Fibroblast of skin of right biceps (primary cell): ENCODE results near the gene MED12L.
"Not testable (repeated sequence)": the region's sequence is repeated elsewhere in the genome, so short reads cannot be mapped to it uniquely, and the experiment has no call there.

ENCODE experiments used
- DNase-seq: peaks from one replicate; pipeline ENCODE4 v3.0.0-alpha.2; 2013

The MED12L gene

DNA sequence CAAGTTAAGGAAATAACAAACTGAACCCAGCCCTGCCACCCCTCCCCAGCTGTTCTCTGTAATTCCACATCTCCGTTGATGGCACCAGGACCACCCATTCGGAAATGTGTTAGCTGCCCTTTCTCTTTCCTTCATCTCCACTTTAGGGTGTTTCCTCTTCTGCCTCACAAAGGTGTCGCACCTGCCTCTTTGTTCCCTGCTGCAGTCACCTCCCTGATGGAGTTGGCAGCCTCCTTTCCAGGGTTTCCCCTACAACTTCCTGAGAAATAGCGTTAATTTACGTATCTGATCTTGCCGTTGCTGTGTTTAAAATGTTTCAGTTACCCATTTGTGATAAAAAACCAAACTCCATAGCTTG is 60.2 kb downstream of the MED12L start:
- no peak for DNase-seq

DNA sequence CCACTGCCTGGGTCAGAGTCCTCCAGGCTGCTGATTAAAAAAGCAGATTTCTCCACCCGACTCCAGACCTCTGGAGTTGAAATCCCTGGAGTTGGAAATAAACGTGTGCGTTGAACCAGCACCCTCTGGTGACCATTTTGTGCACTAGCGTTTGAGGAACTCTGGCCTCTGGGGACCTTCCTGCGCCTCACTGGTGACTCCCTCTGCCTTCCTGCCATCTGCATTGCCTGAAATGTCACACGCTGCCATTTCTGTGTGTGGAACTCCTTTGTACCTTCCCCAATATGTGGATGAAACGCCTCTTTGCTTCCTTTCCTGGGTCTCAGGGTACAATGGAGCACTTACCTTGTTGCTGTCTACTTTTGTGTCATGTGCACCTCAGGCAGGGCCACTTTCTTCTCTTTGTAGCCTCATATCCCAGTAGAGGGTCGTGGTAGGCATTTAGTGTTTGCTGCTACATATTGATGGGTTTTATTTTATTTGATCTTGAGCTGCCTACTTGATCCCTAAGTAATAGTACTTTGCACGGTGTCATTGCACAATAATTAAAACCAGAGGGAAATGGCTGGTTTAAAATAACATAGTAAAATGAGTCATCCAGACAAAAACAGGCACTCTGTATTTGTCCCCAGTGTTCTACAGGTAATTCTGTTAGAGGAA is 60.7 kb downstream of the MED12L start:
- DNase-seq = peak; percentile 76

DNA sequence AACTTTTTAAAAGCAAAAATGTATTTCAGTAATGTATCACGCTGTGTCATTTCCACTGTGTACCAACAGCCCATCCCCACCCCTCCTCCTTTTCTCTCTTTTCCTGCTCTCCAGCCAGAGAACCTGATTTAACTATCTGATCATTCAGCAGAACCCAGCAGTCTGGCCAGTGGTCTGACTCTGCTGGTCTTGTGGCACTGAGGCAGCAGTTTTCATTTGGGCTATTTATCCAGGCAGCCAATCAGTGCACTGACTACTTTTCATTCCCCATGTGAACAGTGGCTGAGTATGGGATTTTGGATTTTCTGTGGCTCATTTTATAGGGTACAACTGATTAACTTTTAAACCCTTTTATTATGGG is 61.2 kb downstream of the MED12L start:
- no peak for DNase-seq

DNA sequence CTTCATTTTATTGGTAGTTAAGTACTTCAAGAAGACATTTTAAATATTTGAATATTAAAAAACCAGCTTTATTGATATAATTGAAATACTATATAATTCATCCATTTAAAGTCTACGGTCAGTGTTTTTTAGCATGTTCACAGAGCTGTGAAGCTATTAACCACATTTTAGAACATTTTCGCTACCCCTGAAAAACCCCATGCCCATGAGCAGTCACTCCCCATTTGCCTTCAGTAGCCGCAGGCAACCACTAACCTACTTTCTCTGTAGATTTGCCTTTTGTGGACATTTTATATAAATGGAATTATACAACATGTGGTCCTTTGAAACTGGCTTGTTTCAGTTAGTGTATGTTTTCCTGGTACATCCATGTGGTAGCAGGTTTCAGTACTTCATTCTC is 61.8 kb downstream of the MED12L start:
- no peak for DNase-seq

DNA sequence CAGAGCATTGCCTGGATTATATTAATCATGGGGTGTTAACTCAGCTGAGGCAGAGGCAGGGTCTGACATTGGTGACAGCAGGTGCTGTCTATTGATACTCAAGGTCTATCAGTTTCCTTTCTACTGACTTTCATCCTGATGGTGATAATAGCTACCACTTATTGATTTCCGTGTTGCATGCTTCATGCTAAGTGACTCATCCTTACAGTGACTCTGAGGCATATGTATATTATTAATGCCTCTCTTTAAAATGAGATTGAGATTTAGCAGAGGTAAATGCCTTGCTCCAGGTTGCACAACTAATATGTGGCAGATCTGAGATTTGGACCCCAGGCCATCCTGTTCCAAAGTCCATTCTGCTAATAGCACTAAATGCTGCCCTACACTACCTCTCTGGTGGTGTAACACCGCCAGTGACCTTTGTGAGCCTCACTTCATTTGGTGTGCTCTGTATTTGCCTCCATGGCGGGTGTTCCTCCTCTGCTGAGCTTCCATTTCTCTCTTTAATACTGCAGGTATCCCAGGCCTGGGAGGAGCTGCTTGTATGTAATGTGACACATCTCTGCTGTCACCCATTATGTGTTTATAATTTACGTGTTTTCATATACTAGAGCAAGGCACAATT is 67.1 kb downstream of the MED12L start:
- DNase-seq = no peak

DNA sequence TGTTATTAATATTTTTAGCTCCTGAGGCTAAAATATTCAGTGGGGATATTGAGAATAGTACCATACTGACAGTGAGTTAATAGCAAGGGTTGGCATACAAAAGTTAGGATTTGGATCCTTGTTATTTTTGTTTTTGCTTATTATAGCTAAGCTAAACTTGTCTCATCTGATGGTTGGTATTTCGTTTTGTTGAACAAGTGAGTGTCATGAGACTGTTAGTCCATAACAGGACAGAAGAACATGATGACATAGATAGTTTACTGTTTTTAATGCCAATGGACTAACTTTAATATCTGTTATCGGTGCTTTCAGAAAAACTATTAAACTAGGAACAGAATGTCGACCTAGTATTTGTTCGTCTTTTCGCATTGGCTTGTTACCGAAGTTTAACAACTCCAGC is 69.1 kb downstream of the MED12L start:
- DNase-seq = no peak

DNA sequence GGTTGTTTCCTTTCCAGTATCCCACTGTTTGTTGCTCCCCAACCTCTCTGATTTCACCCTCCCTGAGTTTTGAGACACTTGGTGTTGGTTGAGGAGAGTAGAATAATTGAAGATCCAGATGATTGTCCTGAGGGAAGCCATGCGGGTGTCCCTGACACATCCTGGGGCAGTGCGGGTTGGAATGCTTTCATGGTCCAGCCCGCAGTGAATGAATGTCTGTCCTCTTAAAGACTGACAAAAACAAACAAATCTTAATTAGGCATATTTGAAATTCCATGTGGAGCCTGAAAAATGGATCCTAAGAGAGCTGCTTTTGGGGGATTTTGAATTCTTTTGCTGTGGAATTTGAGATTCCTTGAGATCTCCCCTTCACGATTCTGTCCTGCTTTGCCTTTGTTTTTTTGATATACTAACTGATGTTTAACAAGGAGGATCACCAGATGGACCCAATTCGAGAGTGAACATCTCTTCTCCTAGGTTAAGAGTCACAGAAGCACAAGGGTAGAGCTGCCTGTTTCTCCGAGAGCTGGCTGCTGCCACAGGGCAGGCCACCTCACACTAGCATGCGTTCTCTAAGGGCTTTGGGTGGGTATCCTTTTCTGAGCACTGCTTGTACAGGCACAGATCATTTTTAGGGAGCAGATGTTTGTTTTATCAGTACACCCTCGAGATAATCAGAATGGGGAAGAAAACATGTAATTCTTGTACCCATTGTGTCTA is 70.1 kb downstream of the MED12L start:
- peak; percentile 17 for DNase-seq

DNA sequence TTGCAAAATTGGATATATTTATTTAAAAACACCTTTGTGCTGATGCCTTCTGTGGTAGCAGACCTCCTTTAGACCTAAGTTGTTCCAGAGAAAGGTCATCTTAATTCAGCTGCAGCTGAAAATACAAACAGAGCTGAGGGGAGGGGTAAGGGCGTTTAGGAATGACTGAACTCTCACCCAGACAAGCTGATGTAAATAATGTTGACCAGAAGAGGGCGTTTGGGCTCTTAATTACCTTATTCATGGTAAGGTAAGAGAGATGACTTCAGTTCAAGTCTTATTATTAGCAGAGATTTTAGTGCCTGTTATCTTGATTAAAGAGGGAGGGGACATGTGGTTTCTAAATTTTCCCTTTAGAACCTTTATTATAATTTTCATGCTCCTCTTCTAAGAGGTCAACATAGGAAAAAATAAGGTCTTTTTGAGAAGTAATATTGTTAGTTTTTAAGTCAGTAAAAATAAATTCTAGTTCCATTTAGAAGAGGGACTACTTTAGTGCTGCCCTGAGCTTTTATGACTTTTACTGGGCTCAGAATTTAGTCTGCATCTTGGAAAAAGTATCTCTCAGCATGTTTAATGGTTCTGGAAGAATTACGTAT is 71.3 kb downstream of the MED12L start:
- peak; percentile 61 for DNase-seq

DNA sequence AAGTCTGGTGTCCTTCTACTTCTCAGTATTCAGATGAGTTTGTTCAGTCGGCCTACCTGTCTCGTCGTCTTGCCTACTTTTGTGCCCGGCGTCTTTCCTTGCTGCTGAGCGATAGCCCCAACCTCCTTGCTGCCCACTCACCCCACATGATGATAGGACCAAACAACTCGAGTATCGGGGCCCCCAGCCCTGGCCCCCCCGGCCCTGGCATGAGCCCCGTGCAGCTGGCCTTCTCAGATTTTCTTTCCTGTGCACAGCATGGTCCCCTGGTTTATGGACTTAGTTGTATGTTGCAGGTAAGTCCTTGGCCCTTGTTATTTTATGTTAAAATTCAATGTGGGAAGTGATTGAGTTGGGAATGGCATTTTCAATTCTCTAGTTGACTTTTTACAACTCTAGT is 74.3 kb downstream of the MED12L start:
- no peak for DNase-seq

DNA sequence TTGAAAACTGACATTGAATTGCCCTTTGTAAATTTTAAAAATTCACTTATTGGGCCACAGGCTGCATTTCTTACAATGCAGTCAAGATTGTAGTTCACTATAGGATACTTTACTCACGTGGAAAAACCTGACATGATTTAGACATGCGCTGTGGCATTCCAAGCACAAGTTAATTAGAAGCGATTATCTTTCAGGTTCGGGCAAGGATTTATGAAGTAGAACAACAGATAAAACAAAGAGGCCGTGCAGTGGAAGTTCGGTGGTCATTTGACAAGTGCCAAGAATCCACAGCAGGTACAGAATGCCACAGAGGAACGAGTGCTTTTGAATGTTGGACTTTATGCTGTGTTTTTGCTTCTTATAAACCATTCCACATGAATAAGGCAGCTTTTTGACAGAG is 79.8 kb downstream of the MED12L start:
- DNase-seq = no peak

DNA sequence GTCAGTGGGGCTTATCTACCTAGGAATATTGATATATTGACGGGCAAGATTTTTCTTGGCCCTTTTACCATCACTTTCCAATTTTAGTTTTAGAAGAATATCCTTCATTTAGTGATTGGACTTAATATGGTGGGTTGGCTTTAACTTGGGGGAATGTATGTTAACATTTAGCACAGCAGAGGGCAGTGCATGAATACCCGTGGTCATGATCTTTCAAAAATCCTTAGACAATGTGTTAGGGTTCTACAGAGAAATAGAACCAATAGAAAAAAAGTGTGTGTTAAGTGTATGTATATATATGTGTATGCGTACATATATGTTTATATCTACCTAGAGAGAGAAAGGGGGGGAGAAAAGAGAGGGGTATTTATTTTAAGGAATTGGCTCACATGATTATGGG is 80.7 kb downstream of the MED12L start:
- DNase-seq = no peak

DNA sequence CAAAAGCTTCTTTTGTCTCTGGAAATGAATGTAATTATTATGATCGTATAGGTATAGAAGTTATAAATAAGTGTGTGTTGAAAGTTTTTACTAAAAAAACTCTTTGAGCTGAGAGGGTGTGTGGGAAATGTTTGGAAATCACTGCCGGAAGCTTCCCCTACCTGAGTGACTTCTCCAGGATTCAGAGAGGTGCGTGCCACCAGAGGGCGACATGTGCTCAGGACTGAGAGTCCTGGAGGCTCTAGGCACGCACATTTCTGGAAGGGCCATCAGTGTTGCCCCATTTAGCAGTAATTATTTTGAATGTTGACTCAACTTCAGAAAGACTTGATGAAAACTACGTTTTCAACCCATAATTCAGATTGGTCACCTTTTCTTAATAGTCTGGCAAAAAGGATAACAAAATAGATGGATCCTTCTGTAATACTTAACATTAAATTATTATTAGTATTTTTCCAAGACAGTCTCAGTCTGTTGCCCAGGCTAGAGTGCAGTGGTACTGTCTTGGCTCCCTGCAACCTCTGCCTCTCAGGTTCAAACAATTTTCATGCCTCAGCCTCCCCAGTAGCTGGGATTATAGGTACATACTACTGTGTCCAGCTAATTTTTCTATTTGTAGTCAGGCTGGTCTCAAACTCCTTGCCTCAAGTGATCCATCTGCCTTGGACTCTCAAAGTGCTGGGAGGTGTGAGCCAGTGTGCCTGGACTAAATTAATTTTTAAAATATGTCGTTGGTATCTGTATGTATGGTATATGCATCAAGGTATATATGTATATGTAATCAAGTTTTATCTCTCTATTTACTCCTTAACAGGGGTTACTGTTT is 83.0 kb downstream of the MED12L start:
- DNase-seq = peak; percentile 75

DNA sequence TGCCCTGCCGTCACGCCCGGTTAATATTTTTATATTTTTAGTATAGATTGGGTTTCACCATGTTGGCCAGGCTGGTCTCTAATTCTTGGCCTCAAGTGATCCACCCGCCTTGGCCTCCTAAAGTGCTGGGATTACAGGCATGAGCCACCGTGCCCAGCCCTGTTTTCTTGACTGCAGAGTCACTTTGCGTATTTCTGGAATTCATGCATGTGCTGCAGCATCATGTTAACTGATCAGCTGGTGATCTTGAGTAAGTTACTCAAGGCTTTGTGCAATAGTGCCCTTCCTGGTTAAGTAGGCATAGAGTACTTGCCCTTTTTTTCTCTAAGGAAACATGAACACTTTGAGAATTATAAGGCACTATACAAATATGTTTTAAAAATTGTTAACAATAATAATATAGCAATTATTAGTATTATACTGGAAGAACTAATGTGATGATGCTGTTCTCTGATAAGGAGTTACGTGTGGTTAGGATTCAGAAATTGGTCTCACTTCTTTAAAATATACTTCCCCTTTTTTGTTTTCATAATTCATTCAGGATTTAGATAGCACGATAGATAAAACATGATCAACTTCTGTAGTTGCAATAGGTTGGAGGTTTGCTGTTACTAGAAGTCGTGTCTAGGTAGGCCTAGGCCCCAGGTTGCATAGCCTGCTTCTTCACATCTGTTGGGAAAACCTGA is 83.9 kb downstream of the MED12L start:
- DNase-seq = no peak

DNA sequence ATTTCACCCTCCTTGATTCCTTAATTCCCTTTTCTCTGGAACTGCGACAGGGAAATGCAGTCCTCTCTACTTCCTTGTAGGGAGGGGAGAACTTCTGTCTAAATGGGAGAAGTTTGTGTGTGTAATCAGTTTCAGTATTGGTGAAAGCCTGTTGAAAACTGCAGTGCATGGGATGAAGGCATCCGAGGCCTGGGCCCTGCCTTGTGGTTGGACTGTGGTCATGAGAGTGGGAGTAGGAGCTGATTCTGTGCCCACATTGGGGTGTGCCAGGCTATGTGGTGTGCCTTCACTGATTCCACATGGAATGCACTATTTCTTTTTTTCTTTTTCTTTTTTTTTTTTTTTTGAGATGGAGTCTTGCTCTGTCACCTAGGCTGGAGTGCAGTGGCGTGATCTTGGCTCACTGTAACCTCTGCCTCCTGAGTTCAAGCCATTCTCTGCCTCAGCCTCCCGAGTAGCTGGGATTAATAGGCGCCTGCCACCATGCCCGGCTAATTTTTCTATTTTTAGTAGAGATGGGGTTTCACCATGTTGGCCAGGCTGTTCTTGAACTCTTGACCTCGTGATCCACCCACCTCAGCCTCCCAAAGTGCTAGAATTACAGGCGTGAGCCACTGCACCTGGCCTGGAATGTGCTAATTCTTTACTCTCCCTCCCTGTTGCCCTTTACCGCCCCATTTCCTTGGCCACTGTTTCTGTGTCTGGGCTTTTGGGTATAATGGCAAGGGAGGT is 84.7 kb downstream of the MED12L start:
- DNase-seq = not testable (repeated sequence)

DNA sequence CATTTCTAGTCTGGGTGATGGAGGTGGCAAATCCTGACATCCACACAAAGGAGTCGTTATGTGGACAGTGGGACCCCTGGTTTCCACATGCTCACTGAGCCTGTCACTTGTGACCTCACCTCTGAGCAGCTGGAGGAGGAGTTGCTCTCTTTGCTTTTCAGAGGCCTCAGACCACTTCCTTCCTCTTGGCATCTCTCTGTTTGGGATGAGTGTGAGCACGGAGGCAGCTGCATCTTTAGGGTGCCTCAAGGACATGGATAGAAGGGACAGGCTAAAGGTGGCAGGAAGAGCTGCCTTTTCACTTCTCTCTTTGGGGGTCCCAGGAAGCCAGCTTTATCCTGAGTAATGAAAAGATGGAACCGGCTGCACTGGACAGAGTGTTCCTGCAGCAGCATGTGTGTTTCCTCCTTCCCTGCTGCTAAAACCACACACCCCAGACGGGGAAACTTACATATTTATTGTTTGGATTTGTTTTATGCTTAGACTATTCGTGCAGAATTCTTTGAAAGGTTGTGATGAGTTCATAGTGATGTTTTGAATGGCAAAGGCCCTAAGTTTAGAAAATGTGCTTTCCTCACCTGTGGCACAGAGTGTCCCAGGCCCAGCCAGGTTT is 85.8 kb downstream of the MED12L start:
- DNase-seq = peak; percentile 36

DNA sequence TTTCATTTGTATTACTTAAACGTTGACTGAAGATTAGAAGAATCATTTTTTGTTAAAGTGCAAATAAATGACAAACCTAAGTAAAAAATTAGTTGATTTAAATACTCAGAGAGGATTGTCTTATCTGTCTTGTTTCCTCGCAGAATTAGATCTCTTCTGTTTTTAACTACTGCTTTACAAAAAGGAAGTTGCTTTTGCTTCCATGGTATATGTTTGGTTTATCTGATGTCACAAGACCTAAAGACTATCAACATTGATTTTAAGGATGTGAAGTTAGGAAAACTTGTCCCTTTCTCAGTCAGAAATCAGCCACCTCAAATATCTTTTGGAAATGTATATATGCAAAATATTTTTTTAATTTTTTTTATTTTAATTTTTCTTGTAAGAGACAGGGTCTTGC is 88.9 kb downstream of the MED12L start:
- no peak for DNase-seq

DNA sequence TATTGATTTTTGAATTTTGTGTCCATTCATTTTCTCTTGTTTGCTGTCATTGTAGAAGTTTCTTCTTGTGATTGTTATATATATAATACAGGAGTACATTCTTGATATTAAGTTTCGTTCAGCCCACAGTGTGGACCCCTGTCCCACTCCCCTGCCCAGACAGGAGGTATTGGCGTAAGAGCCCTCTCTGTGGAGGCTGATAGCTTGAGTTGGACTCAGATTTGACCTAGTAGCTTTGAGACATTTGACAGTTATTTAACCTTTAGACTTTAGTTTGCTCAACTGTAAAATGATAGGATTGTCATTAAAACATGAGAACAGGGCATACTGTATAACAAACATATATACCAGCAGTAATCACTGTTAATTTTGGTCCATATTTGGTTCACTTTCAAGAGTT is 90.5 kb downstream of the MED12L start:
- no peak for DNase-seq

DNA sequence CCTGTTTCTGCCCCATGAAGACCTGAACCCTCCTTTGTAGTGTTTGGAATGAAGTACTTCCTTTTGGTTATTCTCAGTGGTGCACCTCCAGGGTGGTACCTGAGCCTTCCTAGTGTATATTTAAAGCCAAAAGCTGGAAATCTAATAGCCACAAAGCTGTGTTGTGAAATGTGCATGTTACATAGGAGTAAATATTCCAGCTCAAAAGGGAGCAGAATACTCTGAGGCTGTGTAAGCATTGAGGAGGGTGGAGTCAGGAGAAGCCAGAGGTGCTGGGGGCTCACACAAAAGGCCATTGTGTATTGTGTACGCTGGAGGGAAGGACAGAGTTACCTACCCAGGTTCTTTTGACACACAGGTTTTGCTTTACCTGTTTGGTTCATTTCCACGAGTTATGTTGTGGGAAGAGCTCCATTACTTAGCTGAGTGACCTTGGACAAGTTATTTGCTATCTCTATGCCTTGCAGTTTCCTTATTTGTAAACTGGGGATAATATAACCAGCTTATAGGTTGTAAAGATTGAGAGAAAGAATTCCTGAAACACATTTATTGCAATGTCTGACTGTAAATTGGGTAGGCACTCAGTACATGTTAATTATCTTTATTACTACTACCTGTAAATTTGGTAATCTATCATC is 92.9 kb downstream of the MED12L start:
- no peak for DNase-seq

DNA sequence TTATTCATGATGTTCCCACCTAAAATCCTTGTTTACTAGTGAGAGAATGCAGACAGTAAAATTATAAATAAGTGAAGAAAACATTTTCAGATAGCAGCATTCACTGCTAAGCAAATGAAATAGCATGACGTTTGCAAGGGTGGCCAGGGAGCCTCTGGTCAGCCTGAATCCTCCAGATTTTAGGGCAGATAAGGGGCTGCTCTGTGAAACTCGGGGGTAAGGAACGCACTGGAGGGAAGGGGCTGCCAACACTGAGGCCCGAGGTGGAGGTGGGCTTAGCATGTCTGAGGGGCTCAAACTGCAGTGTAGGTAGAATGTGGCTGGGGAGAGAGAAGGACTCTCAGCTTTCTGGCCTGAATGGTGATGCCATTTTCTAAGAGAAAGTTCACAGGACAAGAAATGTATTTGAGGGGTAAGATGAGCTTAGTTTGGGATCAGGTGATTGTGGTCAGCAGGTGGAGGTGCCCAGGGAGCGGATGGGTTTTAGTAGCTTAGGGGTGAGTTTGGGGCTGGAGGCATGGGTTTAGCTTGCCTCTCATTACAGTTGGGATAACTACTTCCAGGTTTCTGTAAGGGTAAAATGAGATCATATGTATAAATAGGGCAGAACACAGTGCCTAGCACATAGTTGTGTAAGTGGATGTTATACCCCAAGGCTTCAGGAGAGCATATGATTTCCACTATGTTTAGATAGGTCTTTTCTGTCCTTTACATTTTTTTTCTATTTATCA is 97.0 kb downstream of the MED12L start:
- DNase-seq = no peak

DNA sequence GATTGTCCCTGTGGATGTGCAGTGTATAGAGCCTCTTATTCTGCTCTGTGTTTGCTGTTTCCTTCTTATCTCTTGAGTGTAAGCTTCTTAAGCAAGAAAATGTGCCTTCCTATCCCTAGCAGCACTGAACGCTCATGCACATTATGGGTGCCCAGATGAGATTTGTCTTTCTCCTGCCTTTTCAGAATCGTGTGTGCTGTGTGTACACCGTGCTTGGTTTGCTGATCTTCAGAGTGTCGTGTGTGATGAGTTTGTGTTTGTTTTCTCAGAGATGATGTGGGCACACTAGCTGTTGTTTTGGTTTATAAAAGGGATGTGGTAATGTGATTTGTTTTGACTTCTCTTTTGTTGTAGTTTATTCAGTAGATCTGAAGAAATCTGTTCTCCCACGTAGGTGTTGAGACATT is 97.8 kb downstream of the MED12L start:
- no peak for DNase-seq
